Keratinocyte (primary cell): ENCODE measurements around the gene PRKAR2B. TPM values are rescaled to one million over a fixed set of nuclear protein-coding genes. Genes with fewer than 3 reads are reported as not detected.

Experiments
- DNase-seq: peaks from one replicate; pipeline ENCODE4 v3.0.0-alpha.2; 2011; ENCODE audit warnings: low read depth, missing footprints, low spot score
- FAIRE-seq: peaks from 2 replicates; lab custom pipeline; 2011; peaks lifted over from hg19 to GRCh38; lab: Jason Lieb, UNC
- H2AFZ ChIP-seq: 2 replicates; pipeline ENCODE4 v1.6.0; 2012; ENCODE audit warnings: low read length, control low read depth, inconsistent platforms; ENCODE audit not compliant: control insufficient read depth
- H3K27ac ChIP-seq: 2 replicates; pipeline ENCODE4 v1.5.1; 2011; ENCODE audit warnings: low read length; ENCODE audit not compliant: control insufficient read depth, insufficient read depth
- H3K27me3 ChIP-seq: 3 replicates; pipeline ENCODE4 v1.6.0; 2011; ENCODE audit warnings: low read length; ENCODE audit not compliant: control insufficient read depth, insufficient read depth; ENCODE audit errors: extremely low read depth
- H3K36me3 ChIP-seq, 2 experiments: 2 replicates in 1 of 2; 3 replicates in 1 of 2; pipeline ENCODE4 v1.5.1; 2011; ENCODE audit warnings: low read length in 2 of 2, mild to moderate bottlenecking in 1 of 2; ENCODE audit not compliant: control insufficient read depth in 2 of 2, insufficient read depth in 2 of 2; ENCODE audit errors: extremely low read depth in 1 of 2
- H3K4me1 ChIP-seq: 3 replicates; pipeline ENCODE4 v1.5.1; 2011; ENCODE audit warnings: low read length; ENCODE audit not compliant: control insufficient read depth, insufficient read depth; ENCODE audit errors: extremely low read depth
- H3K4me2 ChIP-seq: 3 replicates; pipeline ENCODE4 v1.6.0; 2011; ENCODE audit warnings: low read depth, low read length; ENCODE audit not compliant: control insufficient read depth, insufficient read depth; ENCODE audit errors: extremely low read depth
- H3K4me3 ChIP-seq, 3 experiments: fragments of 200-600 bp in 1 of 3; sonication (generic) in 1 of 3; 2 replicates in 2 of 3; 3 replicates in 1 of 3; pipeline ENCODE4 v1.5.1; 2011 to 2016; ENCODE audit warnings: low read length in 3 of 3, mild to moderate bottlenecking in 3 of 3, control low read depth in 2 of 3, inconsistent platforms in 1 of 3, low read depth in 1 of 3, mixed read lengths in 1 of 3, mixed run types in 1 of 3, moderate library complexity in 1 of 3; ENCODE audit not compliant: control insufficient read depth in 2 of 3, insufficient read depth in 2 of 3; ENCODE audit errors: extremely low read depth in 1 of 3
- H3K79me2 ChIP-seq: 2 replicates; pipeline ENCODE4 v1.6.0; 2012; ENCODE audit warnings: low read length; ENCODE audit not compliant: control insufficient read depth, insufficient read depth
- H3K9ac ChIP-seq: 3 replicates; pipeline ENCODE4 v1.6.0; 2011; ENCODE audit warnings: low read length; ENCODE audit not compliant: control insufficient read depth, insufficient read depth; ENCODE audit errors: extremely low read depth
- H3K9me1 ChIP-seq: 3 replicates; pipeline ENCODE4 v1.6.0; 2011; ENCODE audit warnings: low read length; ENCODE audit not compliant: control insufficient read depth, insufficient read depth; ENCODE audit errors: extremely low read depth
- H3K9me3 ChIP-seq: 2 replicates; pipeline ENCODE4 v1.5.1; 2012; ENCODE audit warnings: low read depth, low read length; ENCODE audit not compliant: control insufficient read depth
- H4K20me1 ChIP-seq: 3 replicates; pipeline ENCODE4 v1.6.0; 2011; ENCODE audit warnings: low read length; ENCODE audit not compliant: control insufficient read depth, insufficient read depth; ENCODE audit errors: extremely low read depth
- CTCF ChIP-seq, 3 experiments: IDR thresholded peaks in 1 of 3; conservative IDR thresholded peaks in 1 of 3; optimal IDR thresholded peaks in 1 of 3; 2 replicates in 2 of 3; 3 replicates in 1 of 3; pipeline versions ENCODE3 to v1.5.1; 2011; ENCODE audit warnings: low read length in 3 of 3, mild to moderate bottlenecking in 3 of 3, moderate library complexity in 2 of 3, control low read depth in 1 of 3, inconsistent platforms in 1 of 3; ENCODE audit not compliant: insufficient read depth in 2 of 3; ENCODE audit errors: extremely low read depth in 1 of 3
- EZH2 ChIP-seq: IDR thresholded peaks from one replicate; pipeline ENCODE4 v1.6.1; 2012; ENCODE audit warnings: inconsistent platforms, mild to moderate bottlenecking, low read length, moderate library complexity
- dilution Hi-C: fragments of 300-500 bp; cut with MboI; formaldehyde crosslinking; loops from one replicate; pipeline ENCODE4 v1.7.0; 2020; ENCODE audit warnings: low sequenced_read_pairs; ENCODE audit not compliant: extremely low pct_ligation_motif_present
- polyA plus RNA-seq, 5 experiments: library from polyadenylated mRNA; depleted of rRNA in 3 of 5; stranded (reverse) in 3 of 5; stranded (forward) in 1 of 5; unstranded in 1 of 5; fragments of >200 nt; gene quantifications; 1 replicate in 1 of 5; 2 replicates in 3 of 5; 3 replicates in 1 of 5; pipeline versions ENCODE4 v1.2.1 to v1.2.3, GENCODE V29; 2011 to 2012; ENCODE audit warnings: missing spikeins in 2 of 5, low read depth in 1 of 5, low replicate concordance in 1 of 5

PRKAR2B gene
- polyA plus RNA-seq, 1 donor (not counting 4 experiments of a cell fraction or from before 2014, with no cell fraction given): 0.01 TPM

DNA sequence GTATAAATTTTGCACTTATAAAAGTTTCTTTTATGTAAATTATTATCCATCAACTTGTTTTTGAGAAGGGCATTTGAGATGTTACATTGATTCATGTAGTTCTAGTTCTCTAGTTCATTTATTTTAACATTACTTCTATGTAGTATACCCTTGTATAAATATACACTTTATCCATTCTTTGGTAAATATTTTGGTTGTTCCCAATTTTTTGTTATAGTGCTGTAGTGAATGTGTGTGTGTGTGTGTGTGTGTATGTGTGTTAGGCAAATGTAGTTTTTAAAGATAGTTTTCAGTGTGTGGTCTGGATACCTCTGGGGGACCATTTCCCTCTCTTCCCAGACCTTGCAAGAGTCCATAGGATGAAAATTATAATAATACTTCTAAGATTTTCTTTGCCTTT, 15.0 kb downstream of the PRKAR2B start:
- Histone ChIP-seq H3K79me2 (no peaks in the 10 kb centered on the region), H3K4me1 (no peaks in the 10 kb centered on the region), H4K20me1 (no peaks in the 10 kb centered on the region), H3K4me3 (no peak overlapping the region), H3K9ac (no peak overlapping the region), H3K4me2 (no peak overlapping the region), H3K9me1 (no peaks in the 10 kb centered on the region), H3K27ac (no peak overlapping the region), H3K9me3 (no peaks in the 10 kb centered on the region), H3K27me3 (peaks cover 6% of the 10 kb centered on the region), H2AFZ (no peak overlapping the region), H3K36me3 (no peaks in the 10 kb centered on the region)
- dilution Hi-C loops: no loop called here
- FAIRE-seq (no peak), DNase-seq (no peak)
- no peak for TF ChIP-seq CTCF (optimal IDR thresholded peaks at IDR 0.05 in 1 of 3, IDR thresholded peaks at IDR 0.05 in 1 of 3, conservative IDR thresholded peaks at IDR 0.05 in 1 of 3; ENCODE audit: extremely low read depth in 1 of 3, insufficient read depth in 2 of 3, low read length in 3 of 3)
- TF ChIP-seq EZH2: no peak

- Histone ChIP-seq H4K20me1 (no peaks in the 10 kb centered on the region), H3K36me3 (no peaks in the 10 kb centered on the region), H3K9me1 (no peaks in the 10 kb centered on the region), H3K79me2 (no peaks in the 10 kb centered on the region), H3K27me3 (peaks cover 5% of the 10 kb centered on the region), H3K4me2 (no peak overlapping the region), H3K27ac (no peak overlapping the region), H3K9me3 (no peaks in the 10 kb centered on the region), H3K4me3 (no peak overlapping the region), H3K4me1 (no peaks in the 10 kb centered on the region), H3K9ac (no peak overlapping the region), H2AFZ (no peak overlapping the region)
- dilution Hi-C loops: no loop called here
- TF ChIP-seq EZH2 (no peak), CTCF (optimal IDR thresholded peaks at IDR 0.05 in 1 of 3, IDR thresholded peaks at IDR 0.05 in 1 of 3, conservative IDR thresholded peaks at IDR 0.05 in 1 of 3; ENCODE audit: extremely low read depth in 1 of 3, insufficient read depth in 2 of 3, low read length in 3 of 3) (no peak)
- DNase-seq (no peak), FAIRE-seq (no peak)
These were observed 19.0 kb downstream of the PRKAR2B start for GRCh38 chr7:107063245-107064120.
